ENCODE measurements around the gene HVCN1. TPM values are rescaled to one million over a fixed set of nuclear protein-coding genes. Genes with fewer than 3 reads are reported as not detected.

The HVCN1 gene
- total RNA-seq, 1 donor from 2014 or later: 10.4 TPM

DNA sequence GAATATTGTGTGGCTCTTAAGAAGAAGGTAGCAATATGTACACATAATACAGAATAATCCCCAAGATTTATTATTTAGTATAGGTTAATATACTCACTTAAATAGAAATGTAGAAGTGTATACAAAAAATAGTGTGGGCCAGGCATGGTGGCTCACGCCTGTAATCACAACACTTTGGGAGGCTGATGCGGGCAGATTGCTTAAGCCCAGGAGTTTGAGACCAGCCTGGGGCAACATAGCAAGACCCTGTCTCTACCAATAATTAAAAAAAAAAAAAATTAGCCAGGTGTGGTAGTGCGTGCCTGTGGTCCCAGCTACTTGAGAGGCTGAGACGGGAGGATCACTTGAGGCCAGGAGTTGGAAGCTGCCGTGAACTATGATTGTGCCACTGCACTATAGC lies 15.3 kb upstream of the HVCN1 start:
- ATAC-seq (no peak), DNase-seq (no peak)
- intact Hi-C loops (cut with micrococcal nuclease): no loop called here

DNA sequence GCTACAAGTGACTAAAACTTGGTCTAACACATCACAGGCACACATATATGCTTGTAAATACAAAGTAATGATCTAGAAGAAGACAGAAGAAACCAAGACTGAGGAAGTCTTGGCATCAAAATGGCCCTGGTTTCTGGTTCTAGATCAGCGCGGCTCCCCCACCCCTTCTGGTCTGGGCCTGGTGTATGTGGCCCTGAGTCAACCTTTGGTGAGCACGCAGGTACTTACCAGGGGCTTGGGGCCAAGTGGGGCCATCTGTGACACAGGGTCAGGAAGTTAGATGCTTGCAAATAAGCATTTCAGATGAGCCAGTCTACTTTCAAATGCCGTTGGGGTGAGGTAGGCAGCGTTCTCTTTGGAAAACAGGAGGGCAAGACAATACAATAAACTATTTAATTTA lies 13.2 kb upstream of the HVCN1 start:
- intact Hi-C loops (cut with micrococcal nuclease): no loop called here
- ATAC-seq (no peak), DNase-seq (no peak)

DNA sequence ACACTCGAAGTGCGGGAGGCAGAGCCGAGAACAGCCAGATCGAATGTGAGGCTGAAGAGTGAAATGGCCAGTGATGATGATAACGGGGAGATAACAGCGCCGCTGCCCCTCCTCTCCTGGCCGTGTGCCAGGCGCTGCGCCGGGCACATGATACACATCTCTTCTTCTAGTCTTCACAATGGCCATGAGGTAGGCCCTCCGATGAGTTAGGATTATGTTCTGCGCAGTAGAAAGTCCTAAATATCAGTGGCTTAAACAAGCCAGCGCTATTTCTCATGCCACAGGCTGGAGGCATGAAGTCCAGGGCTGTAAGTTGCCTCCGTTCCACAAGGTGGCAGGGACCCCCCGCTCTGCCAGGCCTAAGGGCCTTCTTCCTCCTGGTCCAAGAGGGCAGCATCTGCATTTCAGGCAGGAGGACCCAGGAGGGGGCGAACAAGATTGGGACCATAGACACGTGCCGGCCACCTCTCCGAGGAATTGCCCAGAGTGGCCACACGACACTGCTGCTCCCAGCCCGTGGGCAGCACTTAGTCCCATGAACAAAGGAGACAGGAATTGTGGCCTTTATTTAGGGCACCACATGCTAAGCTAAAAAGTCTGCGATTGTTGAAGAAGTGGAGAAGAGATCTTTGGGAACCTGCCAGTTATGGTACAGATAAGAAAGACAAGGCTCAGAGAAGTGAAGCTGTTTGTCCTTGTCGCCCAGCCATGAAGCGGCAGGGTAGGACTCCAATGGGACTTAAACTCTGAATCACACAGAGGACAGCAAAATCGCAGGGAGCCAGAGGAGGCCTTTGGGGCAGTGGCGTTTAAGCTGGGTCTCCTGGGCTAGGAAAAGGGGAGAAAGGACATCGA lies 10.9 kb upstream of the HVCN1 start:
- intact Hi-C loops (cut with micrococcal nuclease): no loop called here
- ATAC-seq (no peak), DNase-seq (peak; percentile 43)

DNA sequence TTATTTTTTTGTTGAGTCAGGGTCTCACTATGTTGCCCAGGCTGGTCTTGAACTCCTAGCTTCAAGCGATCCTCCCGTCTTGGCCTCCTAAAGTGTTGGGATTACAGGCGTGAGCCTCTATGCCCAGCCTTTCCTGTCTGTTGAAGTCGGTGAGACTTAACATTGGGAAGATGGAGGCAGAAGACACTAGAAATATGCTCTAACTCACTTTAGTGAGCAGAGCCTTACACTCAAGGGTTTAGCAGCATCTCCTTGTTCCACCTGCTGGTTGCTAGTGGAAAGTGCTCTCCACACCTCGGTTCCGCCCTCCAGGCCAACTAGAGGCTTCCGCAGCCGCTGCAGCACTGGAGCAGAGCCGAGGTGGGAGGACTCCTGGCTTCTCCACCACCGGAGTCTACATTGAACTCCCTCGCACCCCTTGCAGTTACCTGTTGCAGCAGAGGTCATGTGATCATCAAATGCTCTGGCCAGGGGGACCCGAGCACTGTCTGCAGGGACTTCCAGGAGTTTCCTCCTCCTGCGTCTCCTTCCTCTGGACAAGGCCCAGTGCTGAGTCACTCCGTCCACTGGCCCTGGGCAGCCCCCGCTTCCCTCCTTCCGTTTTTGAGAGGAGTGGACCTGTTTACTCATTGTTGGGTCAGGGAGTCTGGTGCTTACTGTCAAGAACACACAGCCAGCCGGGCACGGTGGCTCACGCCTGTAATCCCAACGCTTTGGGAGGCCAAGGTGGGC lies 9.4 kb upstream of the HVCN1 start:
- DNase-seq: peak; percentile 82
- peak; percentile 82 for ATAC-seq
- intact Hi-C loops (cut with micrococcal nuclease): no loop called here

DNA sequence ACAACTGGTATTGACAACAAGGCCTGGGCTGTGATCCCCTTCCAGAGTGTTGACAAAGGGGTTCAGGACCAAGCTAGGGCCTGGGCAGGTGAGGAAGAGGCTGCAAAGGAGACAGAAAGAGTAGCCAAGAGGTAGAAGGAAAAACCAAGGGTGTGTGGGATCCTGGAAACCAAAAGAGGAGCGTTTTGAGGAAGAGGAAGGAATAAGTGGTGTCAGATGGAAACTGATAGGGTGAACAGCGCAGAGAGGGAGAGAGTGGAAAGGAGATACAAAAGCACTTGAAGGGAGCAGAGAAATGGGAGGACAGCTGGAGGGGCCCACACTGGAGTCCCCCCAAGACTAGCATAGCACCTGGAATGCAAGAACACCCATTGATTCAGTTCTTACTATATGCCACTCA lies 8.3 kb upstream of the HVCN1 start:
- intact Hi-C loops (cut with micrococcal nuclease): no loop called here
- ATAC-seq: no peak
- no peak for DNase-seq

DNA sequence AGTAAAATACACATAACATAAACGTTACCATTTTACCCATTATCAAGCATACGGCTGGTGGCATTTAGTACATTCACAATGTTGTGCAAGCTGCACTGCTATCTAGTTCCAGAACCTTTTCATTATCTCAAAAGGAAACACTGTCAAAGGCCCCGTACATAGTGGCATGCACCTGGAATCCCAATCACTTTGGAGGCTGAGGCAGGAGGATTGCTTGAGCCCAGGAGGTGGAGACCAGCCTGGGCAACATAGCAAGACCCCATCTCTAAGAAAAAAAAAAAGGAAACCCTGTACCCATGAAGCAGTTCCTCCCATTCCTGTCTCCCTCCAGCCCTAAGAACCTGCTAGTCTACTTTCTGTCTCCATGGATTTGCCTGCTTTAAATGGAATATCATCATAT lies 7.4 kb upstream of the HVCN1 start:
- no peak for ATAC-seq
- no peak for DNase-seq
- intact Hi-C loops (cut with micrococcal nuclease): no loop called here

DNA sequence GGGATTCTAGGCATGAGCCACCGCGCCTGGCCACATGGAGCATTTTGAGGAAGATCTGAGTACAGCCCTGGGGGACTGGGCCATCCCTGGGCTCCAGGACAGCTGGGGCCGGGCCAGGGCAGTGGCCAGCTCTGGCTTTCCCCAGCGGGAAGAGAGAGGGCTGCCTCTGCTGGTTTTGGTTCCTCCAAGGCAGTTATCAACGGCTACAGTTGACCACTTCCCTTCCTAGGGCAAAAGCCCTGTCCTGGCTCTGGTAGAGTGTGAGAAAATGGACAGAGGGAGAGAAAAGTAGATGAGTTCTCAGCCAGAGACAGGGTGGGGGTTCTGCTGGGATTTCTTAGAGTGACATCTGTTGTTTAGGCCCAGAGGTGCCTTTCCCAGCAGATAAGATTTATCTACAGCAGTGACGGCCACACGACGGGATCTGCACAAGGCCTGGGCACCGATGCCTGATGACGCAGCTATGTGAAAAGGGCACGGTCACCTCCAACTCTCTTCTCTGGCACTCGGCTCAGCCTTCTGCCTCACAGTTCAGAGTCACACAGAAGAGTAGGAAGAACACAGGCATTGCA lies 5.5 kb upstream of the HVCN1 start:
- intact Hi-C loops (cut with micrococcal nuclease): no loop called here
- ATAC-seq: peak; percentile 58
- DNase-seq: peak; percentile 68

DNA sequence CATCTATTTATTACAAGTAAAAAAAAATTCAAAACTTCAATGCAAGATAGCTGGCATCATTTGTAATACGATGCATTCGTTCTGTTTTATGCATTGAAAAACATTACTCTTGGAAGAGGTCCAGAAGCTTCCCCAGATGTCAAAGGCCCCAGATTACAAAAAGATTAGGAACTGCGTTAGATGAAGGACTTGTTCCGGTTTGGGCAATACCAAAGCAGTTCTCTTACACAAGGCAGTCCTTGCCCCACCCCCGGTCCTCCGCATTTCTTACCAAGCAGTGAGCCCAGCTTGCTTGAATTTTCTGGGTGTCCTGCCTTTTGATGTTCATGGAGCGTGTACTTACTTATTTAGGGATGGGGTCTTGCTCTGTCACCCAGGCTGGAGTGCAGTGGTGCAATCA lies 4.8 kb upstream of the HVCN1 start:
- intact Hi-C loops (cut with micrococcal nuclease): no loop called here
- peak; percentile 61 for DNase-seq
- ATAC-seq: no peak

DNA sequence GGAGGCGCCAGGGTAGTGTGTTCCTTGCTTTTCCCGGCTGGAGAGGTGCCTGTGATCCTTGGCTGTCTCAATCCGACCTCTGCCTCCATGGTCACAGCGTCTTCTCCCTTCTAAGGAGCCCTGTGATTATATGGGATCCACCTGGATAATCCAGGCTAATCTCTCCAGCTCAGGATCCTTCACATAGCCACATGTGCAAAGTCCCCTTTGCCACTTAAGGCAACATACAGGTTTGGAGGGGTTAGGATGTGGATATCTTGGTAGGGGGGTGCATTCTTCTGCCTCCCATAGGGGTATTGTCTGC lies 1.2 kb upstream of the HVCN1 start:
- intact Hi-C loops (cut with micrococcal nuclease): no loop called here
- ATAC-seq (no peak), DNase-seq (no peak)

DNA sequence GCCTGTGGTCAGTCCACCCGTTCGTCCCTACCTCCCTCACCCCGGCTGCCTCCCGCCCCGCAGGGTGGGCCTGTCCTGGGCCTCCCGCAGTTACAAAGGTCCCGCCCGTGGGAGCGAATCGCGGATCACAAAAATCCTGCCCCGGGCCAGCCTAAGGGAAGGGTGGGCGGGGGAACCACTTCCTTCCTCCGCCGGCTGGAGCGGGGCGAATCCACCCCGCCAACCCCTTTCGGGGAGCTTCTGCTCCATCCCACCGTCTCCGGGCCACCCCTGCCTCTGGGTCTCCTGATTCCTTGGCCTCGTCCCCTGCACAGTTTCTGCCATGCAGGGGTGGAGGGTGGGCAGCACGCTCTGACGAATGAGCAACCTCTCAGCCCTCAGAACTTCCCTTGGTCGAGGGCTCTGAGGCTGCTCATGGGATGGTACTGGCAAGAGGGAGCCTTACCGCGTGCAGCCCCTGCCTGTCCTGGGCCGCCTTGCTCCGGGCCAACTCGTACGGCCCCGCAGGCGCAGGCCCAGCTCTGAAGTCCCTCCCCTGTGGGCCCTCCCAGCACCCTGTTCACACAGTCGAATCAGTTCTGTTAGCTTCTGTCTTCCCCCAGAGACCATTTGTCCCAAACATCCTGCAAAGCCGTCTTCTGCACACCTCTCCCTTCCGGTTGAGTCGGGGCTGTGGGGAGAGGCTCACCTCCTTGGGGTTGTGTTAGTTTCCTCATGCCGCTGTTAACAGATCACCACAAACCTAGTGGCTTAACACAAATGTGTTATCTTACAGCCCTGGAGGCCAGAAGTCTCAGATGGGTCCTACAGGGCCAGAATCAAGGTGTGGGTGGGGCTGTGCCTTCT lies 589 bp upstream of the HVCN1 start:
- intact Hi-C loops (cut with micrococcal nuclease): no loop called here
- peak; percentile 76 for DNase-seq
- peak; percentile 79 for ATAC-seq

DNA sequence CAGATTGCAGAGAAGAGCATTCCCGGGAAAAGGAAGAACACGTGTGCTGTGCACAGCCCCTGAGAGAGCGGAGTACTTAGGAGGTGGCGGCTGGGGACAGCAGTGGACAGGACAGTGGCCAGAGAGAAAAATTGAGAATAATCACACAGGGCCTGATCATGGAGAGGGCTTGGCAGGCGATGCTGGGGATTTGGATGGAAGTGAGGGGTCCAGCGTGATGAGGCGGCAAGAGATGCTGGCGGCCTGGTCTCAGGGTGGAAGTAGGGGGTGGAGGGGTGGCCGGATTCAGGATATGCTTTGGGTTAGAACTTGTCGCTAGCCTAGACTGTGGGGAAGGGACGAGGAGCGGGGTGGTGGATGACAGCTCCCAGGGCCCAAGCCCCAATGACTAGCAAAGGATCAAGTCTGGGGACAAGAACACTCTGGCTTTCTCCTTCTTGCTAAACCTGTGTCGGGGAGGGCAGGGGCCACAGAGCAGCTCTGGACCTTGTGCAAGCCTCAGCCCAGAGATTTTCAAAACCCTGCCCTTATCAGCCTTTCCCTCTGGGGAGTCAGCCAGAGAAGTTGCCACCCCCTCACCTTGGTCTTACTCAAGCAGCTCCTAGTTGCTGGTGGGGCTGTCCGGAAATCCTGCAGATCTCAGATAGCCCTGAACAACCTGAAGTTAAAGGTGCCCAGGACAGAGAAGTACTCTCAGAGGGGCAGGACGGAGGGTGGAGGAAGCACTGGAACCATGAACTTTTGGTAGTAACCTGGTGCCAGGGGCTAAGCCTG lies 1.3 kb downstream of the HVCN1 start:
- intact Hi-C loops (cut with micrococcal nuclease): no loop called here
- no peak for DNase-seq
- ATAC-seq: no peak

DNA sequence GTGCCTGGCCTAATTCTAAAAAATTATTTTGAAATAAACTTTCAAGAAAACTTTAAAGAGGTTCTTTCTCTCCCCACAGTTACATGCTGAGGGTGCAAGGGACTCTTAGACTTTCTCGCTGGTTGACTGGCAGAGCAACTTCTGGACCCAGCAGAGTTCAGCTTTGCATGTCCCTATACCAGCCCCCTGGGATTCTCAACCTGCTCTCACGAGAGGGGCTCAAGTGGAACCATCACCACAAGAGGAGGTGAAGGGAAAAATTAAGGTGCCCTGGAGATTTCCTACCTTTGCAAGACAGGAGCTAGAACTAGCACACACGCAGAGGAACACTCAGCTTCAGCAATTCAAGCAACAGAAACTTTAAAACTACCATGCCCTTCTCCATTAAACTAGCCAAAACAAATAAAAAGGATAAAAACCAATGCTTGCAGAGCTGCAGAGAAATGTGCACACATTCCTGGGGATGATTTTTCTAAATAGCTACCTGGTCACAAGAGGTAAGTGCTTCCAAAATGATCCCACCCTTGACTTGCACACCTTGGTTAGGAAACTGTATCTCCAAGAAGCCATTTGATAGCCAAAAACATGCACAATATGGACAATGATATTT lies 2.5 kb downstream of the HVCN1 start:
- no peak for DNase-seq
- ATAC-seq: no peak
- intact Hi-C loops (cut with micrococcal nuclease): no loop called here

DNA sequence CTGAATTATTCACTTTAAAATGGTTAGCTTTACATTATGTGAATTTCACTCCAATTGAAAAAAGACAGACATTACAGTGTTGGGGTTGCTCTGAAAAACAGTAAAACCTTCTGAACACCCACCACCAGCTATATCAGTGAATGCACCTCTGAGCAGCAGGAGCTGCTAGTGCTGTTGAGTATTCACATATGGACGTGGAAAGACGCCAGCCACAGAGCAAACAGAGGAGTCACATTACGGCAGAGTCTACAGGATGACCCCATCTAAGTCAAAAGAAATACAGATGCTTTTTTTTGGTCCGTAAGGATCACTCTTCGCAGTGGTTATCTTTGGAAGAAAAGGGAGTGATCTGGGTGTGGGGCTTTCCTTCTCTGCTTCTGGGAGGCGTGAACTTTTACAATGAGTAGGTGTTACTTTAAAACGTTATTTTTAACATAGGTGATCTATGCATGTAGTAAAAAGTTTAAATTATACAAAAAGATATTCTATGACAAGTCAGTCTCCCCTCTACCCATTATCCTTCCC lies 4.5 kb downstream of the HVCN1 start:
- intact Hi-C loops (cut with micrococcal nuclease): no loop called here

DNA sequence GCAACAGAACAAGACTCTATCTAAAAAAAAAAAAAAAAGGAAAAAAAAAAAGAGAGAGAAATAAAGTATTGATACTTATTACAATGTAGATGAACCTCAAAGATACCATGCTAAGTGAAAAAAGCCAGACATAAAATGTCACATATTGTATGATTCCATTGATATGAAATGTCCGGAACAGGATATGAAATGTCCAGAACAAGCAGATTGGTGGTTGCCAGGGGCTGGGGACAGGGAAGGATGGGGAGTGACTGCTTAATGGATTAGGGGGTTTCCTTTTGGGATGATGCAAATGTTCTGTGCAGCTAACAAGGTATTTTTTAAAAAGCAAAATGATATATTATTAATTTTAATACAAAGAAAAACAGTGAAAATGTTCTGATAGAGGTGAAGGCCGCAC lies 5.0 kb downstream of the HVCN1 start:
- DNase-seq (no peak), ATAC-seq (no peak)
- intact Hi-C loops (cut with micrococcal nuclease): no loop called here

More for the DNA sequence above, 4.5 kb downstream of the HVCN1 start:
- no peak for ATAC-seq
- no peak for DNase-seq

DNA sequence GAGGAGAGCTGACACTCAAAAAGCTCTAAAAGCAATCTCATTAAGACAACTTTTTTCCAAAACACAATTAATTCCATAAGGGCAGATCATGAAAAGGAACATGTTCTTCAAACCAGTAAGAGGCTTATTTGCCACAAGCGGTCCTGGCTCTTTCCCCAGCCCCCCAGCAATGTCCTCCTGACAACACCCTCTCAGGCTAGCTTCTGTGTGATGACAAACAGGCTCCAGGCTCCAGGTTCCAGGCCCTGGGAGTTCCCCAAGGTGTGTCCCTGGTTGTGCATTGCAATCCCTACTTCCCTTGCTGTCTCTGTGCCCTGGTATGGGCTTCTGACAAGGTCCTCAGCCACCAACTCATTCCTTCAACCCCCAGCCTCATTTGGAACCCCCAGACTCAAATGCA lies 8.9 kb downstream of the HVCN1 start:
- intact Hi-C loops (cut with micrococcal nuclease): no loop called here
- DNase-seq: no peak
- no peak for ATAC-seq

DNA sequence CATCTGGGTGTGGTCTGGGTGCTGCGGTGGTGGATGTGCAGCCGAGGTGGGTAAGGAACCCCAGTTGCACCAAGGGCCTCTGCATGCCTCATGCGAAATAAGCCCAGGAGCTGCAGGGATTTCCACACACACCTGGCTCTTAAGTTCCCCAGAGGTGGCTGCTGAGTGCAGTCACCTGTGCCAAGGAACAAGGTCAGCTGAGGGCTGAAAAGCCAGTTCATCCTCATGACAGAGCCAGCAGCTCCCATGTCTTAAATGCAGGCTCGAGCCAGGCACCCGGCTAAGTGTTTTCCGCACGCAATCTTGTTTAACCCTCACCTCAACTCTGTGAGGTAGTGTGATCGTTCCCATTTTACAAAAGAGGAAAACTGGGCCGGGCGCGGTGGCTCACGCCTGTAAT lies 9.7 kb downstream of the HVCN1 start:
- no peak for DNase-seq
- no peak for ATAC-seq
- intact Hi-C loops (cut with micrococcal nuclease): no loop called here

DNA sequence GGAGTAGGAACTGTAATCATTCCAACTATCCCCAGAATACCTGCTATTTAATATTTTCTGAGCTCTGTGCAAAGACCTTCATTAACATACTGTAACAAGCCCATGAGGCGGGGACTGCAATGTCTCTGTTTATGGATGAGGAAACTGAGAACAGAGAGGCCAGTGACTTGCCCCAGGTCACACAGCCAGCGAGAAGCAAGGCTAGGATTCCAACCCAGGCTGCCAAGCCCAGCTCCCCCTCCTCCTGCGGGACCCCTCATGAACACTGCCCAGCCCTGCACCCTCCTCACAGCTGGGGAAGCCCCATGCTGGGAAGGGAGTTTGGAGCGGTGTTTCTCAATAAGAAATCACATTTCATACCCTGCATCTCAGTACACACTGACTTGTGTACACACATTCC lies 10.9 kb downstream of the HVCN1 start:
- intact Hi-C loops (cut with micrococcal nuclease): no loop called here
- ATAC-seq: no peak

DNA sequence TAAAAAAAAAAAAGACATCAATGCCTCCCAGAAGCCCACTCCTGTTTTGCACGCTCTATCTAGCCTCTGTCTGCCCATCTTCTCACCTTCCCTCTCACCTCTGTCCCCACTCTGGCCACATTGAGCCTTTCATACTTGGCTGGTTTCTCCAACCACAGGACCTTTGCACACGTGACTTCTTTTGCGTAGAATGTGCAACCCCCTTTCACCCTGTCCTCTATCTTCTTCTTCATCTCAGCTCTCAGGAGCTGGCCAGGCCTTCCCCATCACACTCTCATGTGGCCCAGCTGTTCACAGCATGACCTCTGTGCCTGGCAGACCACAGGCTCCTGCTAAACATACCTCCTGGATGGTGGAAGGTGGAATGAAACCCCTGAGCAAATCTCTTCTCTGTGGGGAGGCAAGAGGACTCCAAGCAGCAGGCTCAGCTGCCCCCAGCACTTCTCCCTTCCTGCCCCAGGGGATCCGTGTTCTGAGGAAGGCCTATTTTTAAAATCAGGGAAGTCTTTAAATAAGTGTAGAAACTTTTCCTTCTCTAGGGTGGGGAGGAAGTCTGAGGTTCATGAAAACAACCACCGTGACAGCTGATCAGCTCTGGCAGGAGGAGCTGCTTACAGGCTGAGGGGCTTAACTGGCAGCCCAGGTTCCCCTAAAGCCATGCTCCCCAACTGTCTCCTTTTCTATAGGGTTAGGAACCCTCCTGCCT lies 11.6 kb downstream of the HVCN1 start:
- intact Hi-C loops (cut with micrococcal nuclease): no loop called here
- DNase-seq: no peak
- peak; percentile 78 for ATAC-seq

More for the DNA sequence above, 10.9 kb downstream of the HVCN1 start:
- DNase-seq: no peak
